ENCODE results near the gene AIFM3.

AIFM3 gene

GRCh38 chr22:20981787-20982562 is 14.9 kb downstream of the AIFM3 start, which contains the start of gene LZTR1:
Gene LZTR1, plus strand, starts transcription at chr22:20982297. Its CDS starts 75 bp downstream, at chr22:20982372.
- peak within 1 kb of the TSS; percentile 87 to 96 for H3K4me3 ChIP-seq (replicated peaks in 1 of 2; ENCODE audit: low read depth in 2 of 2, low read length in 2 of 2)
- peak; percentile 85 to 88 for DNase-seq (ENCODE audit: low read depth in 2 of 2)
- TF ChIP-seq CTCF (IDR thresholded peaks at IDR 0.05; ENCODE audit: low read depth, low read length): peak; percentile 72

- H3K4me3 ChIP-seq (replicated peaks in 1 of 2; ENCODE audit: low read depth in 2 of 2, low read length in 2 of 2): peak overlapping the region; percentile 87 to 96
- no peak for DNase-seq (ENCODE audit: low read depth in 2 of 2)
- TF ChIP-seq CTCF (IDR thresholded peaks at IDR 0.05; ENCODE audit: low read depth, low read length): no peak
These were observed 15.5 kb downstream of the AIFM3 start for GRCh38 chr22:20982563-20982882.

- no peak for TF ChIP-seq CTCF (IDR thresholded peaks at IDR 0.05; ENCODE audit: low read depth, low read length)
- peak overlapping the region; percentile 87 to 96 for H3K4me3 ChIP-seq (replicated peaks in 1 of 2; ENCODE audit: low read depth in 2 of 2, low read length in 2 of 2)
These were observed 16.2 kb downstream of the AIFM3 start for GRCh38 chr22:20983081-20983771.

GRCh38 chr22:20985720-20986119 is 18.7 kb downstream of the AIFM3 start:
- no peak overlapping the region for H3K4me3 ChIP-seq (replicated peaks in 1 of 2; ENCODE audit: low read depth in 2 of 2, low read length in 2 of 2)
- no peak for TF ChIP-seq CTCF (IDR thresholded peaks at IDR 0.05; ENCODE audit: low read depth, low read length)
- no peak for DNase-seq (ENCODE audit: low read depth in 2 of 2)

More at GRCh38 chr22:20983081-20983771, 16.2 kb downstream of the AIFM3 start:
- no peak for DNase-seq (ENCODE audit: low read depth in 2 of 2)

- no peak for DNase-seq (ENCODE audit: low read depth in 2 of 2)
- no peak for TF ChIP-seq CTCF (IDR thresholded peaks at IDR 0.05; ENCODE audit: low read depth, low read length)
- H3K4me3 ChIP-seq (replicated peaks in 1 of 2; ENCODE audit: low read depth in 2 of 2, low read length in 2 of 2): no peak overlapping the region
These were observed 19.3 kb downstream of the AIFM3 start for GRCh38 chr22:20986365-20986764.

- TF ChIP-seq CTCF (IDR thresholded peaks at IDR 0.05; ENCODE audit: low read depth, low read length): no peak
- DNase-seq (ENCODE audit: low read depth in 2 of 2): no peak
- no peak overlapping the region for H3K4me3 ChIP-seq (replicated peaks in 1 of 2; ENCODE audit: low read depth in 2 of 2, low read length in 2 of 2)
These were observed 20.3 kb downstream of the AIFM3 start for GRCh38 chr22:20987375-20987774.
